ENCODE results near the gene MAST1. TPM values are rescaled to one million over a fixed set of nuclear protein-coding genes. Genes with fewer than 3 reads are reported as not detected.
"Not testable (repeated sequence)": the region's sequence is repeated elsewhere in the genome, so short reads cannot be mapped to it uniquely, and the experiment has no call there.

The MAST1 gene
- total and polyA plus RNA-seq, 5 donors, result 0.20 to 0.59 (median 0.33) TPM; not detected in 1

DNA sequence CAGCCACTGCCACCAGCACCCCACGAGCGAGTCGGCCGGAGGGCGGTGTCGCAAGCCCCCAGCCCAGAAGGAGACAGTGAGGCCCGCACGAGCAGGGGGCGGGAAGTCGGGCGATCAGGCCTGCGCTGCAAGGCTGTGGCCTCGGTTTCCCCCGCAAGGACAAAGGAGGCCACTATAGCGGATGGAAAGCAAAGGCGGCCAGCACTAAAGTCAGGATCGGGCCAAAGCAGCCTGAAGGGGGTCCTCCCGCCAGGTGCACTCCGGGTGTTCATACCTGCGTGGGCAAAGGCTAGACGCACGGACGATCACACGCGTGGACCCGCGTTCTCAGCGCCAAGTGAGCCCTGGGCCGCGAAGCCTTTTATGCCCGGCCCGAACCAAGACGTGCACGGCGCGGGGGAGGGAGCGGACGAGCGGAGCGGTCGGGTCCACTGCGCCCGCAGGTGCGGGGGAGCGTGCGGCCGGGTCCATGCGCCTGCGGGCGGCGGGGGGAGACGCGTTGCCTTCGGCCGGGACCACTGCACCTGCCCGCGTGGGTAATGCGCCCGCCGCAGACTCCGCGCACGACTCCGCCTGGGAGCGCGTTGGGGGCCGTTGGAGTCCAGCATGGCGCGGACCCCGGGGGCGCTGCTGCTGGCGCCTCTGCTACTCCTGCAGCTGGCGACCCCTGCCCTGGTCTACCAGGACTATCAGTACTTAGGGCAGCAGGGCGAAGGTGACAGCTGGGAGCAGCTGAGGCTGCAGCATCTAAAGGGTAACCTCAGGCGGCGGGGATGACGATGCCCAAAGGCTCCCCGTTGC lies 36.6 kb upstream of the MAST1 start, which contains the start of the genes PRDX2 and THSD8:
Gene PRDX2, minus strand, starts transcription at position 335 of the 801 bp plus-strand sequence. CDS start 539 bp downstream, outside the sequence.
Gene THSD8, plus strand, starts transcription at position 604 of the 801 bp plus-strand sequence. Its CDS starts 3 bp downstream, at position 607.
- under 1% methylated on average over 78 of the region's 78 CpGs for WGBS
- peak; percentile 85 to 89 for ATAC-seq
- Histone ChIP-seq H3K9me3 (ENCODE audit: control insufficient read depth, low read length) (no peaks in the 10 kb centered on the region), H3K4me1 (ENCODE audit: control insufficient read depth, insufficient read depth, low read length) (peaks cover 5% of the 10 kb centered on the region), H3K4me3 (ENCODE audit: low read length) (peak within 1 kb of the TSS; percentile 69), H3K27me3 (ENCODE audit: control insufficient read depth, insufficient read depth) (no peaks in the 10 kb centered on the region), H3K27ac (ENCODE audit: low read length) (peak within 1 kb of the TSS; percentile 67)
- DNase-seq, result peak; percentile 81 to 93 (median 93)
- intact Hi-C loops (cut with DNase I), result loop anchor here in 3 of 4 donors (5.0 kb wide), 1 partner anchor 34 kb away; no protein-coding TSS in a partner anchor

DNA sequence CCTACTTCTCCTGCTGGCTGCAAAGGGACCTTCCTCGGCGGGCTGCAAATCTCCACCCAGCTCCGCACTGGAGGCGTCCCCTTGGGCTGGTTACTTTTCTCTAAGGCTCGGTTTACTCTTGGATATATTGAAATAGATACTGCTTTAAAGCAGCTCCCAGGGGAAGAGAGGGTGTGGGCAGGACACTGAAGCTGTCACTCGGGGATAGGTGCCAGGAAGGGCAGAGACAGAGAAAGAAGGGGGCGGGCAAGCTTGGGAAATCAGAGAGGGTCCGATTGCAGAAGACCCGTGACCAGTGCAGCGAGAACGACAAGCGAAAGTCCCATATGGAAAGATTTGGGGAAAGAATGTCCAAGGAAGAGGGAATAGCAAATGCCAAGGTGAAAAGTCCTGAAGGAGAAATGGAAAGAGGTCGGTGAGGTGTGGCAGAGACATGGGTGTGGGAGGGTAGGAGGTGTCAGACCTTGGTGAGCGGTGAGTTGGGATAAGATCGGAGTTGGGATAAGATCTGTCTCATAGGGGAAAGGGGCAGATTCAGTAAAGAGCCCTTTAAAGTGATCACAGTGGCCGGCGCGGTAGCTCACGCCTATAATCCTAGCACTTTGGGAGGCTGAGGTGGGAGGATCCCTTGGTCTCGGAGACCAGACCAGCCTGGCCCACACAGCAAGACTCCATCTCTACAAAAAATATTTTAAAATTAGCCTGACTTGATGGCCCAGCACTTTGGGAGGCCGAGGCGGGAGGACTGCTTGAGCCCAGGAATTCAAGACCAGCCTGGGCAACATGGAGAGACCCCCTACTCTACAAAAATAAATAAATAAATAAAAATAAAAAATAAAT lies 35.8 kb upstream of the MAST1 start:
- 40% methylated on average over 22 of the region's 22 CpGs for WGBS

DNA sequence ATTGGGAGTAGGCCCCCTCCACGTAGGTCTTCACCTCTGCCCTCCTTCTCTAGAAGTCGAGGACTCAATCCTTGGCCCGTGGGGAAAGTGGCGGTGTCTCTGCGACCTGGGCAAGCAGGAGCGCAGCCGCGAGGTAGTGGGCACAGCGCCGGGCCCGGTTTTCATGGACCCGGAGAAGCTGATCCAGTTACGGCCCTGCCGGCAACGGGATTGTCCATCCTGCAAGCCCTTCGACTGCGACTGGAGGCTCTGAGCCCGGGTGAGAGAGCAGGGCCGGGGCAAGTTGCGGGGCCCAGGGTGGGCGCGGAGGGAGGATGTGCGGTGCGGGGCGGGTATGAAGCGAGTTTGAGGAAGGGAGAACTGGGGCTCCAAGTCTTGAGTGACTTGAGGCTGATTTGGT lies 34.3 kb upstream of the MAST1 start:
- intact Hi-C loops (cut with DNase I), result loop anchor here in 3 of 4 donors (5.0 kb wide), 1 partner anchor 37 kb away; no protein-coding TSS in a partner anchor
- WGBS, result 94% methylated on average over 26 of the region's 26 CpGs
- ATAC-seq, result no peak
- Histone ChIP-seq H3K27ac (ENCODE audit: low read length) (no peak overlapping the region), H3K9me3 (ENCODE audit: control insufficient read depth, low read length) (no peaks in the 10 kb centered on the region), H3K4me1 (ENCODE audit: control insufficient read depth, insufficient read depth, low read length) (peaks cover 9% of the 10 kb centered on the region), H3K4me3 (ENCODE audit: low read length) (no peak overlapping the region), H3K27me3 (ENCODE audit: control insufficient read depth, insufficient read depth) (no peaks in the 10 kb centered on the region)
- DNase-seq, result no peak

More for the DNA sequence above, 35.8 kb upstream of the MAST1 start:
- H3K4me3 ChIP-seq (ENCODE audit: low read length), result peak overlapping the region; percentile 69
- intact Hi-C loops (cut with DNase I), result loop anchor here in 3 of 4 donors (5.0 kb wide), 1 partner anchor 35 kb away; no protein-coding TSS in a partner anchor
- DNase-seq, result peak in 1 of 3 donors; percentile 65
- peak in 1 of 2 donors; percentile 2 for ATAC-seq
- H3K4me1 ChIP-seq (ENCODE audit: control insufficient read depth, insufficient read depth, low read length), result peaks cover 9% of the 10 kb centered on the region
- peak overlapping the region; percentile 0 for H3K27ac ChIP-seq (ENCODE audit: low read length)
- H3K27me3 ChIP-seq (ENCODE audit: control insufficient read depth, insufficient read depth), result no peaks in the 10 kb centered on the region
- H3K9me3 ChIP-seq (ENCODE audit: control insufficient read depth, low read length), result no peaks in the 10 kb centered on the region

DNA sequence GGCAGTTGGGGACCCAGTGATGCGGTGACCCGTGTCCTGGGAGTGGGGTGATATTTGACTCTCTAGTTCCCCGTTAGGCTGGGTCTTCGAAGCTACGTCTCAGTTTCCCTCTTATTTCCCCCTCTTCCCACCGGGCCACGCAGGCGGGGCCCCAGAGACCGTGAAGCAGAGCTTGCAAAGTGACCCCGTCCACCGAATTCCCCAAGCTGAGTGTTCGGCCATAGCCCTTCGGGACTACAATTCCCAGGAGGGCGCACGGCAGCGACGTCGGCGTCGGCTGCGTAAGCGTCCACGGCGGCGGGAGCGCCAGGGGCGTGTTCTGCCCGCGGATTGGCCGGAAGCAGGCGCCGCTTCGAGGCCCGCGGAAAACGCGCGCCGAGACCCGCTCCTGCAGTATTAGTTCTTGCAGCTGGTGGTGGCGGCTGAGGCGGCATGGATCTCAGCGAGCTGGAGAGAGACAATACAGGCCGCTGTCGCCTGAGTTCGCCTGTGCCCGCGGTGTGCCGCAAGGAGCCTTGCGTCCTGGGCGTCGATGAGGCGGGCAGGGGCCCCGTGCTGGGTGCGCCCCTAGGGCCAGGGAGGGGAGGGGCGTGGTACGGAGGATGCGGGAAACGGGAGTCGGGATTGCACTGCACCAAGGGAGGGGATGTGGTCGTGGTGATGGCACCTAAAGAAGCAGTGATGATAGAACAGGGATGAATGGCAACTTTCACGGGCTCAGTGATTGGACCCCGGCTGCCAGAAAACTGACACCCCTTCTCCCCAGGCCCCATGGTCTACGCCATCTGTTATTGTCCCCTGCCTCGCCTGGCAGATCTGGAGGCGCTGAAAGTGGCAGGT lies 31.9 kb upstream of the MAST1 start, which contains the start of gene RNASEH2A:
Gene RNASEH2A, plus strand, starts transcription at position 343 of the 840 bp plus-strand sequence. Its CDS starts 90 bp downstream, at position 433.
- Histone ChIP-seq H3K27ac (ENCODE audit: low read length) (peak within 1 kb of the TSS; percentile 1), H3K4me1 (ENCODE audit: control insufficient read depth, insufficient read depth, low read length) (peaks cover 4% of the 10 kb centered on the region), H3K9me3 (ENCODE audit: control insufficient read depth, low read length) (no peaks in the 10 kb centered on the region), H3K27me3 (ENCODE audit: control insufficient read depth, insufficient read depth) (no peaks in the 10 kb centered on the region), H3K4me3 (ENCODE audit: low read length) (peak within 1 kb of the TSS; percentile 27)
- DNase-seq (peak; percentile 92 to 97 (median 97)), ATAC-seq (peak; percentile 92)
- WGBS, result 4% methylated on average over 66 of the region's 66 CpGs
- intact Hi-C loops (cut with DNase I), result no loop called here

DNA sequence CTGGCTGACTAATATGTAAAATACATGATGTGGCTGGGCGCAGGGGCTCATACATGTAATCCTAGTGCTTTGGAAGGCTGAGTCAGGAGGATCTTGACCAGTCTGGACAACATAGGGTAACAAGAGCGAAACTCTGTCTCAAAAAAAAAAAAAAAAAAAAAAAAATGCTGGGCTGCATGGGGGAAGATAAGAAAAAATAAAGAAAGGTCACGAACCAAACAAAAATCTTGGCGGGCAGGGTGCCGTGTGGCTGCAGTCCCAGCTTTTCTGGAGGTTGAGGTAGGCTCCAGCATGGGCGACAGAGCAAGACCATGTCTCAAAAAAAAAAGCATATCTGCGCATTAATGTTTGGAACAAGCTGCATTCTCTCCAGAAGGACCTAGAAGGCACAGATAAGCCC lies 23.2 kb upstream of the MAST1 start:
- intact Hi-C loops (cut with DNase I), result no loop called here
- H3K9me3 ChIP-seq (ENCODE audit: control insufficient read depth, low read length), result no peaks in the 10 kb centered on the region
- H3K27me3 ChIP-seq (ENCODE audit: control insufficient read depth, insufficient read depth), result no peaks in the 10 kb centered on the region
- no peaks in the 10 kb centered on the region for H3K4me1 ChIP-seq (ENCODE audit: control insufficient read depth, insufficient read depth, low read length)
- ATAC-seq (no peak), DNase-seq (no peak)
- no peak overlapping the region for H3K4me3 ChIP-seq (ENCODE audit: low read length)
- H3K27ac ChIP-seq (ENCODE audit: low read length), result no peak overlapping the region
- WGBS, result 89% methylated on average over 7 of the region's 7 CpGs

GRCh38 chr19:12817188-12817587 lies 21.1 kb upstream of the MAST1 start:
- ATAC-seq; H3K27ac ChIP-seq (ENCODE audit: low read length); H3K4me3 ChIP-seq (ENCODE audit: low read length); intact Hi-C loops (cut with DNase I); H3K4me1 ChIP-seq (ENCODE audit: control insufficient read depth, insufficient read depth, low read length); H3K9me3 ChIP-seq (ENCODE audit: control insufficient read depth, low read length); H3K27me3 ChIP-seq (ENCODE audit: control insufficient read depth, insufficient read depth); DNase-seq: not testable (repeated sequence)
- 92% methylated on average over 6 of the region's 6 CpGs for WGBS

DNA sequence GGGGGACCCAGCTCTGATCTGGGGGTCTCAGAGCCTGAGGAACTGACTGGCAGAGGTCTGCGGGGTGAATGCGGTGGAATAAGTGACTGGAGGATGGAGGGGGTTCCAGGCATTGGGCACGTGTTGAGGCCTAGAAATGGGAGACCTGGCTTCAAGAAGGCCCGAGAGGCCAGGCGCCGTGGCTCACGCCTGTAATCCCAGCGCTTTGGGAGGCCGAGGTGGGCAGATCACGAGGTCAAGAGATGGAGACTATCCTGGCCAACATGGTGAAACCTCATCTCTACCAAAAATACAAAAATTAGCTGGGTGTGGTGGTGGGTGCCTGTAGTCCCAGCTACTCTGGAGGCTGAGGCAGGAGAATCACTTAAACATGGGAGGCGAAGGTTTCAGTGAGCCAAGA lies 20.5 kb upstream of the MAST1 start:
- ATAC-seq; H3K27ac ChIP-seq (ENCODE audit: low read length); H3K4me1 ChIP-seq (ENCODE audit: control insufficient read depth, insufficient read depth, low read length); intact Hi-C loops (cut with DNase I); H3K27me3 ChIP-seq (ENCODE audit: control insufficient read depth, insufficient read depth); H3K9me3 ChIP-seq (ENCODE audit: control insufficient read depth, low read length); H3K4me3 ChIP-seq (ENCODE audit: low read length): not testable (repeated sequence)
- WGBS, result 94% methylated on average over 11 of the region's 11 CpGs
- DNase-seq, result peak in 1 of 3 donors; percentile 25

DNA sequence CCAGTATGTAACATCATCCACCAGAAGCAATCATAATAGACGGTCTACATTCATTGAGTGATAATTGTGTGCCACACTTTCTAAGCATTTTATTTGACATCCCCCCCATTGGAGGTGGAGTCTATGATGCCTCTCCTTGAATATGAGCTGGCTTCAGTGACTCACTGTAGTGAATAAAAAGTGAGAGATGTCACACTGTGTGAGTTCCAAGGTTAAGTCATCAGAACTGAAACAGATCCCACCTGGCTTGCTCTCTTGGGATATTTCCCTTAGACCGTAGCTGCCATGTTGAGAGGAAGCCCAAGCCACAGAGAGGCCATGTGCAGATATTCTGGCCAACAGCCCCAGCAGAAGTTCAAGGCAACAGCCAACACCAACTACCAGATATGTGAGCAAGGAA lies 16.6 kb upstream of the MAST1 start:
- no peaks in the 10 kb centered on the region for H3K4me1 ChIP-seq (ENCODE audit: control insufficient read depth, insufficient read depth, low read length)
- no peak overlapping the region for H3K27ac ChIP-seq (ENCODE audit: low read length)
- no peak for ATAC-seq
- no peak for DNase-seq
- no peaks in the 10 kb centered on the region for H3K27me3 ChIP-seq (ENCODE audit: control insufficient read depth, insufficient read depth)
- H3K4me3 ChIP-seq (ENCODE audit: low read length), result no peak overlapping the region
- H3K9me3 ChIP-seq (ENCODE audit: control insufficient read depth, low read length), result no peaks in the 10 kb centered on the region
- 80% methylated on average over 2 of the region's 2 CpGs for WGBS
- intact Hi-C loops (cut with DNase I), result no loop called here

- intact Hi-C loops (cut with DNase I), result no loop called here
- no peaks in the 10 kb centered on the region for H3K27me3 ChIP-seq (ENCODE audit: control insufficient read depth, insufficient read depth)
Observed at GRCh38 chr19:12825254-12826131, 12.8 kb upstream of the MAST1 start.

More at GRCh38 chr19:12825254-12826131, 12.8 kb upstream of the MAST1 start:
- no peak overlapping the region for H3K27ac ChIP-seq (ENCODE audit: low read length)
- H3K9me3 ChIP-seq (ENCODE audit: control insufficient read depth, low read length), result no peaks in the 10 kb centered on the region
- ATAC-seq (peak in 1 of 2 donors; percentile 25), DNase-seq (no peak)
- 4% methylated on average over 46 of the region's 46 CpGs for WGBS
- H3K4me3 ChIP-seq (ENCODE audit: low read length), result no peak overlapping the region
- H3K4me1 ChIP-seq (ENCODE audit: control insufficient read depth, insufficient read depth, low read length), result no peaks in the 10 kb centered on the region

Measured in right cardiac atrium (tissue), 5 donors.